Uterus (tissue), 2 donors: Measurements from ENCODE around the gene GDPGP1.

ENCODE experiments used
- POLR2A ChIP-seq, 2 donors: fragments of 450-650 bp; IDR thresholded peaks; one replicate each; pipeline ENCODE4 v1.6.1; 2016; ENCODE audit warnings: antibody characterized with exemption in 2 of 2, mild to moderate bottlenecking in 1 of 2, moderate library complexity in 1 of 2
- TF ChIP-seq, protein P1 (sequence below), 4 experiments: fragments of 200-600 bp in 2 of 4; fragments of 450-650 bp in 2 of 4; sonication (generic) in 2 of 4; IDR thresholded peaks; one replicate each; pipeline ENCODE4 v1.5.1; 2016 to 2019; ENCODE audit warnings: antibody characterized with exemption in 4 of 4, mild to moderate bottlenecking in 2 of 4, moderate library complexity in 1 of 4

DNA sequence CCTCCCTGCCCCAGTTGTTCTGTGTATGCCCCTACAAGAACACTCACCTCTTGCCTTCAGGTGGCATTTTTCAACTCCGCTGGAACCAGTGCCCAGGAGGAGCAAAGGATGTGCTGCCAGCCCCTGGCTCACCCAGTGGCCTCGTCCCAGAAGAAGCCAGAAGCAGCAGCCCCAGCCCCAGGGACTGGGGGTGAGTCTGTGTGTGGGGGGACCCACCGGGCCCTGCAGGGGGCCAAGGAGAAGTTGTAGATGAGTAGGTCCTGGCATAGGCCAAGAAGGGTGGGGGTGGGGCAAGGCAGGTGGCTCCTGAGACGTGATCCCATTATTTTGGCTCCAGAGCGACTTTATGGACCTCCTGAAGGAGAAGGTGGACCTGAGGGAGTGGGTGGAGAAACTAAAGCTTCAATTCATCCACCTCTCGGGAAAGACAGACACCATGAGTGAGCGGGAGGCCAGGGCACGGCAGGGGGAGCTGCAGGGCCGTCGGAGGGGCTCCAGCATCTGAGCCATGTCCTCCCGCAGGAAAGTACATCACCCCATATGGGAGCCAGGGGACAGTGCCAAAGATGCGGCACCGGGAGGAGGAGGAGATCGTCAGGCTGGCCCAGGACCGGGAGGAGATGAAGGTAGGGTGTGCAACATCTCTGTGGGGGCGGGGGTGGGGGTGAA is 60.7 kb downstream of the GDPGP1 start:
- TF ChIP-seq, protein P1, sequence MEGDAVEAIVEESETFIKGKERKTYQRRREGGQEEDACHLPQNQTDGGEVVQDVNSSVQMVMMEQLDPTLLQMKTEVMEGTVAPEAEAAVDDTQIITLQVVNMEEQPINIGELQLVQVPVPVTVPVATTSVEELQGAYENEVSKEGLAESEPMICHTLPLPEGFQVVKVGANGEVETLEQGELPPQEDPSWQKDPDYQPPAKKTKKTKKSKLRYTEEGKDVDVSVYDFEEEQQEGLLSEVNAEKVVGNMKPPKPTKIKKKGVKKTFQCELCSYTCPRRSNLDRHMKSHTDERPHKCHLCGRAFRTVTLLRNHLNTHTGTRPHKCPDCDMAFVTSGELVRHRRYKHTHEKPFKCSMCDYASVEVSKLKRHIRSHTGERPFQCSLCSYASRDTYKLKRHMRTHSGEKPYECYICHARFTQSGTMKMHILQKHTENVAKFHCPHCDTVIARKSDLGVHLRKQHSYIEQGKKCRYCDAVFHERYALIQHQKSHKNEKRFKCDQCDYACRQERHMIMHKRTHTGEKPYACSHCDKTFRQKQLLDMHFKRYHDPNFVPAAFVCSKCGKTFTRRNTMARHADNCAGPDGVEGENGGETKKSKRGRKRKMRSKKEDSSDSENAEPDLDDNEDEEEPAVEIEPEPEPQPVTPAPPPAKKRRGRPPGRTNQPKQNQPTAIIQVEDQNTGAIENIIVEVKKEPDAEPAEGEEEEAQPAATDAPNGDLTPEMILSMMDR (IDR thresholded peaks at IDR 0.05), result peak in 3 of 4 experiments; percentile 25 to 44 (median 29)
- TF ChIP-seq POLR2A (IDR thresholded peaks at IDR 0.05), result no peak
